ENCODE data around the gene MIB1.

Gene MIB1

GRCh38 chr18:21901423-21901945, 160.9 kb downstream of the MIB1 start:
- Mint-ChIP-seq H3K36me3 (ENCODE audit: low read depth) (no peaks in the 10 kb centered on the region), H3K4me1 (peaks cover 4% of the 10 kb centered on the region), H3K27ac (no peak overlapping the region), H3K4me3 (no peak overlapping the region), H3K9me3 (peaks cover 8% of the 10 kb centered on the region), H3K27me3 (ENCODE audit: low read depth, poor library complexity) (peaks cover 19% of the 10 kb centered on the region)
- no peak for DNase-seq
- TF ChIP-seq CTCF (IDR thresholded peaks at IDR 0.05) = no peak

- DNase-seq = no peak
- no peak for TF ChIP-seq CTCF (IDR thresholded peaks at IDR 0.05)
- H3K9me3 Mint-ChIP-seq = peaks cover 8% of the 10 kb centered on the region
- no peak overlapping the region for H3K4me3 Mint-ChIP-seq
- H3K4me1 Mint-ChIP-seq = peaks cover 4% of the 10 kb centered on the region
- no peak overlapping the region for H3K27ac Mint-ChIP-seq
- no peaks in the 10 kb centered on the region for H3K36me3 Mint-ChIP-seq (ENCODE audit: low read depth)
- H3K27me3 Mint-ChIP-seq (ENCODE audit: low read depth, poor library complexity) = peaks cover 14% of the 10 kb centered on the region
Measured at GRCh38 chr18:21903709-21904108, 163.1 kb downstream of the MIB1 start.

GRCh38 chr18:21904856-21905255, 164.3 kb downstream of the MIB1 start:
- no peak overlapping the region for H3K27ac Mint-ChIP-seq

GRCh38 chr18:21907451-21907850, 166.9 kb downstream of the MIB1 start:
- Mint-ChIP-seq H3K27me3 (ENCODE audit: low read depth, poor library complexity) (peaks cover 25% of the 10 kb centered on the region), H3K27ac (no peak overlapping the region), H3K4me3 (no peak overlapping the region), H3K4me1 (no peaks in the 10 kb centered on the region), H3K36me3 (ENCODE audit: low read depth) (no peaks in the 10 kb centered on the region), H3K9me3 (no peaks in the 10 kb centered on the region)
- TF ChIP-seq CTCF (IDR thresholded peaks at IDR 0.05) = no peak
- DNase-seq = no peak

More at GRCh38 chr18:21904856-21905255, 164.3 kb downstream of the MIB1 start:
- Mint-ChIP-seq H3K27me3 (ENCODE audit: low read depth, poor library complexity) (peaks cover 10% of the 10 kb centered on the region), H3K9me3 (peaks cover 8% of the 10 kb centered on the region), H3K4me3 (no peak overlapping the region), H3K4me1 (peaks cover 4% of the 10 kb centered on the region), H3K36me3 (ENCODE audit: low read depth) (no peaks in the 10 kb centered on the region)
- no peak for TF ChIP-seq CTCF (IDR thresholded peaks at IDR 0.05)
- no peak for DNase-seq

GRCh38 chr18:21908711-21909110, 168.1 kb downstream of the MIB1 start:
- Mint-ChIP-seq H3K27me3 (ENCODE audit: low read depth, poor library complexity) (peaks cover 28% of the 10 kb centered on the region), H3K9me3 (no peaks in the 10 kb centered on the region), H3K36me3 (ENCODE audit: low read depth) (no peaks in the 10 kb centered on the region), H3K27ac (no peak overlapping the region), H3K4me3 (no peak overlapping the region), H3K4me1 (no peaks in the 10 kb centered on the region)
- DNase-seq = no peak
- TF ChIP-seq CTCF (IDR thresholded peaks at IDR 0.05) = no peak

GRCh38 chr18:21910906-21911305, 170.3 kb downstream of the MIB1 start:
- H3K4me1 Mint-ChIP-seq = peaks cover 6% of the 10 kb centered on the region
- no peak for DNase-seq
- no peaks in the 10 kb centered on the region for H3K9me3 Mint-ChIP-seq
- H3K27me3 Mint-ChIP-seq (ENCODE audit: low read depth, poor library complexity) = peaks cover 22% of the 10 kb centered on the region
- no peak overlapping the region for H3K4me3 Mint-ChIP-seq
- TF ChIP-seq CTCF (IDR thresholded peaks at IDR 0.05) = no peak
- H3K27ac Mint-ChIP-seq = no peak overlapping the region
- H3K36me3 Mint-ChIP-seq (ENCODE audit: low read depth) = no peaks in the 10 kb centered on the region
